ENCODE data around the gene FAAH.
A peak's percentile ranks its signal among the peaks of the same experiment; 100 is the strongest.
"Not testable (repeated sequence)": the region's sequence is repeated elsewhere in the genome, so short reads cannot be mapped to it uniquely, and the experiment has no call there.

The FAAH gene

GRCh38 chr1:46394108-46394871 is at the start of gene FAAH:
Gene FAAH, plus strand, starts transcription at chr1:46394317. Its CDS starts 32 bp downstream, at chr1:46394349.
- peak; percentile 25 for DNase-seq

GRCh38 chr1:46344481-46344880 is 49.6 kb upstream of the FAAH start:
- DNase-seq, result no peak

GRCh38 chr1:46345281-46345680 is 48.8 kb upstream of the FAAH start:
- no peak for DNase-seq

- no peak for DNase-seq
Measured at GRCh38 chr1:46352363-46352762, 41.8 kb upstream of the FAAH start.

GRCh38 chr1:46355920-46356319 is 38.2 kb upstream of the FAAH start:
- not testable (repeated sequence) for DNase-seq

- DNase-seq, result no peak
Measured at GRCh38 chr1:46362158-46362557, 32.0 kb upstream of the FAAH start.

- no peak for DNase-seq
Measured at GRCh38 chr1:46363121-46363520, 31.0 kb upstream of the FAAH start.

- DNase-seq, result no peak
Measured at GRCh38 chr1:46364612-46365011, 29.5 kb upstream of the FAAH start.

GRCh38 chr1:46365796-46366195 is 28.3 kb upstream of the FAAH start:
- not testable (repeated sequence) for DNase-seq

GRCh38 chr1:46367072-46367471 is 27.0 kb upstream of the FAAH start:
- no peak for DNase-seq

GRCh38 chr1:46367701-46368100 is 26.4 kb upstream of the FAAH start:
- DNase-seq, result not testable (repeated sequence)

- DNase-seq, result no peak
Measured at GRCh38 chr1:46368791-46369190, 25.3 kb upstream of the FAAH start.

- DNase-seq, result no peak
Measured at GRCh38 chr1:46369542-46370213, 24.4 kb upstream of the FAAH start.

GRCh38 chr1:46370214-46370633 is 23.9 kb upstream of the FAAH start:
- no peak for DNase-seq

- DNase-seq, result no peak
Measured at GRCh38 chr1:46372431-46372830, 21.7 kb upstream of the FAAH start.

- DNase-seq, result no peak
Measured at GRCh38 chr1:46379996-46380395, 14.1 kb upstream of the FAAH start.

- no peak for DNase-seq
Measured at GRCh38 chr1:46380508-46380907, 13.6 kb upstream of the FAAH start.

- DNase-seq, result no peak
Measured at GRCh38 chr1:46393510-46393909, 607 bp upstream of the FAAH start.

- DNase-seq, result no peak
Measured at GRCh38 chr1:46394872-46395465, 852 bp downstream of the FAAH start.

GRCh38 chr1:46396441-46397398 is 2.6 kb downstream of the FAAH start:
- DNase-seq, result no peak

- DNase-seq, result no peak
Measured at GRCh38 chr1:46399307-46399706, 5.2 kb downstream of the FAAH start.

GRCh38 chr1:46400421-46400820 is 6.3 kb downstream of the FAAH start:
- no peak for DNase-seq

Measured in NCI-H1694 treated with DMSO at 0.1 percent for 48 hours (cell line).